Ovary (tissue), 10 donors: ENCODE results near the gene CRB2. TPM values are rescaled to one million over a fixed set of nuclear protein-coding genes. Genes with fewer than 3 reads are reported as not detected.

Experiments
- DNase-seq, 5 donors: peaks; one replicate each; pipeline ENCODE4 v3.0.0-alpha.2; 2019 to 2020
- H3K27ac ChIP-seq, 2 donors: fragments of 200-600 bp; one replicate each; pipeline versions ENCODE4 v1.5.1 to v1.8.0; 2019 to 2022
- H3K27me3 ChIP-seq: fragments of 200-600 bp; one replicate; pipeline ENCODE4 v1.8.0; 2022
- H3K36me3 ChIP-seq: fragments of 200-600 bp; sonication (generic); one replicate; pipeline ENCODE4 v1.5.1; 2019
- H3K4me1 ChIP-seq: one replicate; pipeline ENCODE4 v1.8.1; 2013; ENCODE audit warnings: mild to moderate bottlenecking, moderate library complexity; ENCODE audit not compliant: insufficient read depth
- H3K4me3 ChIP-seq: fragments of 200-600 bp; sonication (generic); one replicate; pipeline ENCODE4 v1.5.1; 2017
- H3K9me3 ChIP-seq, 2 donors: fragments of 200-600 bp in 1 of 2; sonication (generic) in 1 of 2; one replicate each; pipeline versions ENCODE4 v1.5.1 to v1.8.1; 2013 to 2019; ENCODE audit warnings: mild to moderate bottlenecking in 1 of 2, moderate library complexity in 1 of 2
- EP300 ChIP-seq: sonication (generic); formaldehyde crosslinking; IDR thresholded peaks from one replicate; pipeline ENCODE4 v1.6.1; 2017; ENCODE audit warnings: antibody characterized with exemption
- POLR2A ChIP-seq: fragments of 450-650 bp; IDR thresholded peaks from one replicate; pipeline ENCODE4 v1.6.1; 2017; ENCODE audit warnings: antibody characterized with exemption, mild to moderate bottlenecking, moderate library complexity
- WGBS, 3 donors: extraction: QIAGEN DNeasy Blood & Tissue Kit in 1 of 3; methylation state at CpG; one replicate each; pipeline versions ENCODE4 v1.1.5 to v1.1.7; 2013 to 2017; 5-methylcytosine and 5-hydroxymethylcytosine counted together
- intact Hi-C, 4 donors: fragments of 100-400 bp; cut with DNase I; formaldehyde crosslinking; loops; one replicate each; pipeline versions ENCODE4 v1.11.0 to v1.15.1; 2022 to 2023
- long read RNA-seq, 3 donors: library from polyadenylated mRNA in 2 of 3; unstranded in 2 of 3; transcript quantifications; one replicate each; pipeline ENCODE4 v2.0.0 and lab custom pipeline, GENCODE V29; 2021 to 2026
- polyA plus RNA-seq, 2 donors: library from polyadenylated mRNA; stranded (reverse); fragments of 200-250 nt in 1 of 2; fragments of 350-450 nt in 1 of 2; fragmentation: Illumina TruSeq in 1 of 2; extraction: RNeasy Lipid Tissue Mini Kit (QIAGEN cat#74804) in 1 of 2; gene quantifications; one replicate each; pipeline ENCODE4 v1.2.3, GENCODE V29; 2013 to 2014
- total RNA-seq, 7 donors: library from RNA; depleted of rRNA in 2 of 7; stranded (reverse); fragments of >200 nt in 2 of 7; fragmentation: NEBNext Ultra II Directional in 3 of 7; extraction: Animal tissue kit (Norgen Biotek cat#: 25700) in 3 of 7; gene quantifications; one replicate each; pipeline versions ENCODE4 v1.1.0 to v1.2.4, GENCODE V29; 2016 to 2023
- TF ChIP-seq, protein P1 (sequence below), 3 donors: fragments of 450-650 bp in 2 of 3; fragments of 200-600 bp in 1 of 3; IDR thresholded peaks; one replicate each; pipeline versions ENCODE4 v1.5.1 to v1.8.0; 2016 to 2022; ENCODE audit warnings: antibody characterized with exemption in 3 of 3, mild to moderate bottlenecking in 1 of 3
- donor health status: DM: no; HTN: no; CAD: no; lungs with moderate emphysema.
- donor health status: DM: no; HTN: no; CAD: no.
- donor health status: Bipolar disorder and iron deficiency.
- donor health status: DM: yes; HTN: yes; CAD: no.
- donor health status: DM: no; HTN: no; CAD: no.
- donor health status: DM: yes; HTN: yes; CAD: no.

Gene CRB2
- 10 to 100 TPM in 1 of 7 donors, 1 to 10 TPM in 2, under 1 TPM in 4; 0.25 to 20.4 (median 0.62) TPM for total RNA-seq
- under 1 TPM; 0.13 to 0.15 TPM for polyA plus RNA-seq
- long read RNA-seq, donor 1, partial matches to known transcripts = 0 of 1 reads
- long read RNA-seq, donor 1, other reads (novel, unspliced or antisense) = 1 of 1 reads
- long read RNA-seq, donor 2 = 0 reads
- long read RNA-seq, donor 3, partial matches to known transcripts = 0 of 1 reads
- long read RNA-seq, donor 3, other reads (novel, unspliced or antisense) = 1 of 1 reads

DNA sequence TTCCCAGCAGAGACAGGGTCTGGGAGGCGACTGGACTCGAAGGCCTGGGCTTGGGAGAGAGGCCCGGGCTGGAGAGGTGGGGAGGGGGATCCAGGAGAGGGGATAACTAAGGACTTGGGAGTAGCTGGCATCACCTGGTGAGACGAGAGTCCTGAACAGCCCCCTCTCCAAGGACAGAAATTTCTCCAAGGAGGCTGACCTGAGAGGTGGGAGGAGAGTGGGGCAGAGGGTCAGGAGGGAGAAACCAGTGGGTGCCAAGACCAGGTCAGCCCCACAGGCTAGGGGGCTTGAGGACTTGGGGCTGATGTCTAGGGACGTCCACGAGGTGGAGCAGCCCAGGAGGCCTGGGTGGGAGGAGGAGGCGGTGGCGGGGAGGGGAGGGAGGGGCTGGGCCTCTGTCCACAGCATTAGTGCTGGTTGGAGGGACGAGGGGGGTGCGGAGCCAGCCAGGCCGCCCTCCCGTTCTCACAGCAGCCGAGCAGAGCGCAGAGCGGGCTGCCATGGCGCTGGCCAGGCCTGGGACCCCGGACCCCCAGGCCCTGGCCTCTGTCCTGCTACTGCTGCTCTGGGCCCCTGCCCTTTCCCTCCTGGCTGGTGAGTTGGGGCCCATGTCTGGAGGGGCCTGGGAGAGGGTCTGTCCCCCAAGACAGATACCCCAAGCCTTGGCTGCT is at the start of gene CRB2:
TSS of gene CRB2 (plus strand) at position 437 of the 671 bp plus-strand sequence. CDS start at position 501, 64 bp downstream.
- Histone ChIP-seq H3K27ac (no peak within 1 kb of the TSS), H3K4me3 (peak within 1 kb of the TSS; percentile 29), H3K9me3 (no peaks in the 10 kb centered on the region), H3K27me3 (no peaks in the 10 kb centered on the region), H3K36me3 (no peaks in the 10 kb centered on the region), H3K4me1 (peaks cover 2% of the 10 kb centered on the region)
- WGBS, 3 donors = 35 to 45% (median 40%) methylated on average over 13 to 17 of the region's 17 CpGs
- intact Hi-C loops = loop anchor here in 1 of 4 donors (10.0 kb wide), 3 partner anchors 271 to 891 kb away; no protein-coding TSS in a partner anchor
- DNase-seq = peak in 2 of 5 donors; percentile 12
- TF ChIP-seq EP300 (no peak), POLR2A (no peak)
- TF ChIP-seq, protein P1, sequence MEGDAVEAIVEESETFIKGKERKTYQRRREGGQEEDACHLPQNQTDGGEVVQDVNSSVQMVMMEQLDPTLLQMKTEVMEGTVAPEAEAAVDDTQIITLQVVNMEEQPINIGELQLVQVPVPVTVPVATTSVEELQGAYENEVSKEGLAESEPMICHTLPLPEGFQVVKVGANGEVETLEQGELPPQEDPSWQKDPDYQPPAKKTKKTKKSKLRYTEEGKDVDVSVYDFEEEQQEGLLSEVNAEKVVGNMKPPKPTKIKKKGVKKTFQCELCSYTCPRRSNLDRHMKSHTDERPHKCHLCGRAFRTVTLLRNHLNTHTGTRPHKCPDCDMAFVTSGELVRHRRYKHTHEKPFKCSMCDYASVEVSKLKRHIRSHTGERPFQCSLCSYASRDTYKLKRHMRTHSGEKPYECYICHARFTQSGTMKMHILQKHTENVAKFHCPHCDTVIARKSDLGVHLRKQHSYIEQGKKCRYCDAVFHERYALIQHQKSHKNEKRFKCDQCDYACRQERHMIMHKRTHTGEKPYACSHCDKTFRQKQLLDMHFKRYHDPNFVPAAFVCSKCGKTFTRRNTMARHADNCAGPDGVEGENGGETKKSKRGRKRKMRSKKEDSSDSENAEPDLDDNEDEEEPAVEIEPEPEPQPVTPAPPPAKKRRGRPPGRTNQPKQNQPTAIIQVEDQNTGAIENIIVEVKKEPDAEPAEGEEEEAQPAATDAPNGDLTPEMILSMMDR (IDR thresholded peaks at IDR 0.05) = no peak

DNA sequence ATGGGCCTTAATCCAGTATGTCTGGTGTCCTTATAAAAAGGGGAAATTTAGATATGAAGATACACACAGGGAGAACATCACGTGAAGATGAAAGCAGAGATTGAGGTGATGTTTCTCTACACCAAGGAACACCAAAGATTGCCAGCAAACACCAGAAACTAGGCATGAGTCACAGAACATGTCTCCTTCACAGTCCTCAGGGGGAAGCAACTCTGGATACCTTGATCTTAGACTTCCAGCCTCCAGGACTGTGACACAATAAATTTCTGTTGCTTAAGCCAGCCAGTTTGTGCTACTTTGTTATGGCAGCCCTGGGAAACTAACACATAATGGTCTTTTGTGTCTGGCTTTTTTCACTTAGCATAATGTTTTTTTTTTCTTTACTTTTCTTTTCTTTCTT is 46.4 kb upstream of the CRB2 start:
- no peak overlapping the region for H3K4me3 ChIP-seq
- intact Hi-C loops = no loop called here
- H3K36me3 ChIP-seq = no peaks in the 10 kb centered on the region
- H3K4me1 ChIP-seq = no peaks in the 10 kb centered on the region
- no peak for DNase-seq
- TF ChIP-seq EP300 = no peak
- TF ChIP-seq, protein P1 (IDR thresholded peaks at IDR 0.05) = no peak
- no peak for TF ChIP-seq POLR2A
- no peaks in the 10 kb centered on the region for H3K27me3 ChIP-seq
- 62 to 79% (median 73%) methylated on average over 1 of the region's 1 CpG for WGBS, 3 donors
- H3K27ac ChIP-seq = no peak overlapping the region
- H3K9me3 ChIP-seq = no peaks in the 10 kb centered on the region

DNA sequence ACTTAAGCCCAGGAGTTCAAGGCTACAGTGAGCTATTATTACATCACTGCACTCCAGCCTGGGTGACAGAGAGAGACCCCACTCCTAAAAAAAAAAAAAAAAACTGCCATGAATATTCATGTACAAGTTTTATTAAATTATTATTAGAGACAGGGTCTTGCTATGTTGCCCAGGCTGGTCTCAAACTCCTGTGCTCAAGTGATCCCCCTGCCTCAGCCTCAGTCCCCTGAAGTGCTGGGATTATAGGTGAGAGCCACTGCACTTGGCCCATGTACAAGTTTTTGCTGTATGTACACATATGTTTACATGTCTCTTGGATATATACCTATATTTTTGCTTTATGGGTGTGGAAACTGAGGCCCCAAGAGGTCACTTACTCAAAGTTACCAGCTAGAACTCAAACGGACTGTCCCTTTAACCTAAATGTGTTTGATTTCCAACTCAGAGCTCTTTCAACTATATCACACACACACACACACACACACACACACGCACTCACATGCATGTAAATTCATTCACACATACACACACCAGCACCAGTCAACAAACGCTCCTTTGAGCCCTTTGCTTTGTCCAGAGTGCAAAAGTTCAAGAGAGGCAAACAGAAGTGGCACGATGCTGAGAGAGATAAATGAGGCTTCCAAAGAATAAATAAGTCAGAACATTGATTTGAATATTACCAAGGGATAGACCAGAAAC is 45.3 kb upstream of the CRB2 start:
- DNase-seq = no peak
- TF ChIP-seq POLR2A (no peak), EP300 (no peak)
- TF ChIP-seq, protein P1 (IDR thresholded peaks at IDR 0.05) = no peak
- Histone ChIP-seq H3K4me1 (no peaks in the 10 kb centered on the region), H3K9me3 (no peaks in the 10 kb centered on the region), H3K36me3 (no peaks in the 10 kb centered on the region), H3K27me3 (no peaks in the 10 kb centered on the region), H3K27ac (no peak overlapping the region), H3K4me3 (no peak overlapping the region)
- intact Hi-C loops = no loop called here
- 62 to 72% (median 67%) methylated on average over 4 of the region's 4 CpGs for WGBS, 3 donors

DNA sequence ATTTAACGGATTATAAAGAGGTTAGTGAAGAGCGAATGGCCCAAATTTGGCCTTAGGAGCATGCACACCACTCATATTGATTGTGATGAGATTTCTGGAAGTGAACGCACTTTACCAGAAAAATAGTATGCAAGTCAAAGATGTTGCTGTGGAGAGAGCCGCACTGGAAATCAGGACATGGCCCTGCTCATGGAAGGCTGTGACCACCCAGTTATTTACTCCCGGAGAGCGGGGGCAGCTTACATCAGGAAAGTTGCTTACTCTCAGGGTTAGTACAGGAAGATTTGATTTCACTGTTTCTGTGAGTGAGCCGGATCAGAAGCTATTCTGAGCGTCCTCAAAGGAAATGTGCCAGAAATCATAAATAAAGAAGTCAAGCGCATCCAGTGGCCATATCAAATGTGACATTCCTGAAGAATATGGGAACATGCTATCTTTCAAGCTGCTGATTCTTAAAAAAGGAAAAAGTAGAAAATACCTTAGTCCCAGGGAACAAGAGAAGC is 44.7 kb upstream of the CRB2 start:
- Histone ChIP-seq H3K27ac (no peak overlapping the region), H3K4me1 (no peaks in the 10 kb centered on the region), H3K9me3 (no peaks in the 10 kb centered on the region), H3K36me3 (no peaks in the 10 kb centered on the region), H3K27me3 (no peaks in the 10 kb centered on the region), H3K4me3 (no peak overlapping the region)
- intact Hi-C loops = no loop called here
- 34 to 54% (median 34%) methylated on average over 9 of the region's 9 CpGs for WGBS, 3 donors
- TF ChIP-seq EP300 = no peak
- TF ChIP-seq, protein P1 (IDR thresholded peaks at IDR 0.05) = no peak
- TF ChIP-seq POLR2A = no peak
- no peak for DNase-seq
